Parathyroid adenoma (tissue), 2 donors: ENCODE results near the gene PRR33.

ENCODE experiments used
- H2AFZ ChIP-seq: fragments of 300-600 bp; sonication (generic); one replicate; pipeline ENCODE4 v1.7.0; 2017; ENCODE audit warnings: antibody characterized with exemption, mild to moderate bottlenecking
- H3K27ac ChIP-seq: fragments of 300-600 bp; sonication (generic); one replicate; pipeline ENCODE4 v1.7.0; 2017
- H3K27me3 ChIP-seq: fragments of 300-600 bp; sonication (generic); one replicate; pipeline ENCODE4 v1.7.0; 2017; ENCODE audit warnings: low read length; ENCODE audit not compliant: control insufficient read depth, insufficient read depth
- H3K36me3 ChIP-seq: fragments of 300-600 bp; sonication (generic); one replicate; pipeline ENCODE4 v1.7.0; 2017; ENCODE audit warnings: low read length; ENCODE audit not compliant: control insufficient read depth, insufficient read depth
- H3K4me1 ChIP-seq: fragments of 300-600 bp; sonication (generic); one replicate; pipeline ENCODE4 v1.7.0; 2017; ENCODE audit warnings: control low read depth
- H3K4me2 ChIP-seq: fragments of 300-600 bp; sonication (generic); one replicate; pipeline ENCODE4 v1.7.0; 2017; ENCODE audit warnings: low read length
- H3K4me3 ChIP-seq: fragments of 300-600 bp; sonication (generic); one replicate; pipeline ENCODE4 v1.7.0; 2017; ENCODE audit warnings: low read depth, low read length
- H3K79me2 ChIP-seq: fragments of 300-600 bp; sonication (generic); one replicate; pipeline ENCODE4 v1.7.0; 2017; ENCODE audit warnings: control low read depth
- H3K9ac ChIP-seq: fragments of 300-600 bp; sonication (generic); one replicate; pipeline ENCODE4 v1.7.0; 2017; ENCODE audit warnings: mild to moderate bottlenecking
- H3K9me3 ChIP-seq: fragments of 300-600 bp; sonication (generic); one replicate; pipeline ENCODE4 v1.7.0; 2017; ENCODE audit warnings: low read length; ENCODE audit not compliant: control insufficient read depth
- TF ChIP-seq, protein P1 (sequence below): fragments of 300-600 bp; sonication (generic); IDR thresholded peaks from one replicate; pipeline ENCODE4 v1.7.0; 2017; ENCODE audit warnings: antibody characterized with exemption, mild to moderate bottlenecking
- donor health status: primary hyperparathyroidism.

Gene PRR33

DNA sequence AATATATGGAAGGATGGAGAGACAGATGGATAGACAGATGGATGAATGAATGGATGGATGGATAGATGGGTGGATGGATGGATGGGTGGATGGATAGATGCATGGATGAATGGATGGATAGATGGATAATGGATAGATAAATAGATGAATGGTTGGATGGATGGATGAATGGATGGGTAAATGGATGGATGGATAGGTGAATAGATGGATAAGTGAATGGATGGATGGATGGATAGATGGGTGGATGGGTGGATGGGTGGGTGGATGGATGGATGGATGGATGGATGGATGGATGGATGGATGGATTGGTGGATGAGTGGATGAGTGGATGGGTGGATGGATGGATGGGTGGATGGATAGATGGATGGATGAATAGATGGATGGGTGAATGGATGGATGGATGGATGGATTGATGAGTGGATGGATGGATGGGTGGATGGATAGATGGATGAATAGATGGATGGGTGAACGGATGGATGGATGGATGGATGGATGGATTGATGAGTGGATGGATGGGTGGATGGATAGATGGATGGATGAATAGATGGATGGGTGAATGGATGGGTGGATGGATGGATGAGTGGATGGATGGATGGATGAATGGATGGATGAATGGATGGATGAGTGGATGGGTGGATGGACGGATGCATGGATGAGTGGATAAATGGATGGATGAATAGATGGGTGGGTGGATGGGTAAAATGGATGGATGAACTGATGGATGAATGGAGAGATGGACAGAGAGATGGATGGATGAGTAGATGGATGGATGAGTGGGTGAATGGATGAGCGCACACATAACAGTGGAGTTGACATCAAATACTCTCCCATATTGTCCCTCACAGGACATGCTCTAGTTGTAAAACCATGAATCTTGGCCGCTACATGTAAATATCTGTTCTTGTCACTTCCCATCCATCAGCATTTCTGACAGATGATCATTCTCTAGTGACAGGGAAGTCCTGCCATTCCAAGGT is 30.0 kb downstream of the PRR33 start:
- no peaks in the 10 kb centered on the region for H3K79me2 ChIP-seq
- no peaks in the 10 kb centered on the region for H3K36me3 ChIP-seq
- H3K9ac ChIP-seq = no peak overlapping the region
- no peak overlapping the region for H3K4me2 ChIP-seq
- no peaks in the 10 kb centered on the region for H3K27me3 ChIP-seq
- H3K4me3 ChIP-seq = no peak overlapping the region
- H3K4me1 ChIP-seq = no peaks in the 10 kb centered on the region
- no peaks in the 10 kb centered on the region for H3K9me3 ChIP-seq
- TF ChIP-seq, protein P1, sequence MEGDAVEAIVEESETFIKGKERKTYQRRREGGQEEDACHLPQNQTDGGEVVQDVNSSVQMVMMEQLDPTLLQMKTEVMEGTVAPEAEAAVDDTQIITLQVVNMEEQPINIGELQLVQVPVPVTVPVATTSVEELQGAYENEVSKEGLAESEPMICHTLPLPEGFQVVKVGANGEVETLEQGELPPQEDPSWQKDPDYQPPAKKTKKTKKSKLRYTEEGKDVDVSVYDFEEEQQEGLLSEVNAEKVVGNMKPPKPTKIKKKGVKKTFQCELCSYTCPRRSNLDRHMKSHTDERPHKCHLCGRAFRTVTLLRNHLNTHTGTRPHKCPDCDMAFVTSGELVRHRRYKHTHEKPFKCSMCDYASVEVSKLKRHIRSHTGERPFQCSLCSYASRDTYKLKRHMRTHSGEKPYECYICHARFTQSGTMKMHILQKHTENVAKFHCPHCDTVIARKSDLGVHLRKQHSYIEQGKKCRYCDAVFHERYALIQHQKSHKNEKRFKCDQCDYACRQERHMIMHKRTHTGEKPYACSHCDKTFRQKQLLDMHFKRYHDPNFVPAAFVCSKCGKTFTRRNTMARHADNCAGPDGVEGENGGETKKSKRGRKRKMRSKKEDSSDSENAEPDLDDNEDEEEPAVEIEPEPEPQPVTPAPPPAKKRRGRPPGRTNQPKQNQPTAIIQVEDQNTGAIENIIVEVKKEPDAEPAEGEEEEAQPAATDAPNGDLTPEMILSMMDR = no peak
- no peak overlapping the region for H2AFZ ChIP-seq
- H3K27ac ChIP-seq = no peak overlapping the region

DNA sequence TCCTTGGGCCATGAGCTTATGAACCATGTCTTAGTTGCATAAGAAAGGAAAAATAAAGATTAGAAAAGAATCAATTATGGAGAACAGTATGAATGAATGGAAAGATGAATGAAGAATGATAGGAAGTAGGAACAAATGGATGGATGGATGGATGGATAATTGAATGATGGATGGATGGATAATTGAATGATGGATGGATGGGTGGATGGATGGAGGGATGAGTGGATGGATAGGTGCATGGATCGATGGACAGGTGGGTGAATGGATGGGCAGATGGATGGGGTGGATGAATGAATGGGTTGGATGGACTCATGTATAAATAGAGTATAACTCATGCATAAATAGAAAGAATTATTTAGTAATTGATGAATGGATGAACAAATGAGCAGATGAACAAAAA is 31.6 kb downstream of the PRR33 start:
- H3K27ac ChIP-seq = no peak overlapping the region
- H3K4me3 ChIP-seq = no peak overlapping the region
- no peaks in the 10 kb centered on the region for H3K36me3 ChIP-seq
- H2AFZ ChIP-seq = no peak overlapping the region
- no peak overlapping the region for H3K4me2 ChIP-seq
- H3K4me1 ChIP-seq = no peaks in the 10 kb centered on the region
- H3K27me3 ChIP-seq = no peaks in the 10 kb centered on the region
- H3K79me2 ChIP-seq = no peaks in the 10 kb centered on the region
- H3K9me3 ChIP-seq = no peaks in the 10 kb centered on the region
- no peak overlapping the region for H3K9ac ChIP-seq
- TF ChIP-seq, protein P1 = no peak

DNA sequence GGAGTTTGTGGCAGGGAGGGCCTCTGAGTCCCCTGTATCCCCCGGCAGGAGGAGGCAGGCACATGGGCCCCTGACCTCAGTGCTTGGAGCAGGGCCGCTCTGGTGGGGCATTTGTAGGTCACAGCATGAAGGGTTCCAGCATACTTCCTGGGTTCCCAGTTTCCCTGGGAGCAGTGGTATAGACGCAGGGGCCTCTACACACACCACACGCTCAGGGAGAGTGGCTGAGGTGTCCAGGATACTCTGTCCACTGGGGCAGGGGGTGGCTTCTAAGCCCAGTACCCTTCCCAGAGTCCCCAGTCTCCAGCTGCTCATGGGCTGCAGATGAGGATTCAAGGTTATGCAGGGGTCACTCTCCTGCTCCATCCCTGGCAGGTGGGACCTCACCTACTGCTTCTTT is 32.7 kb downstream of the PRR33 start:
- TF ChIP-seq, protein P1 = no peak
- Histone ChIP-seq H3K4me2 (no peak overlapping the region), H3K36me3 (no peaks in the 10 kb centered on the region), H2AFZ (no peak overlapping the region), H3K79me2 (no peaks in the 10 kb centered on the region), H3K4me1 (no peaks in the 10 kb centered on the region), H3K9me3 (no peaks in the 10 kb centered on the region), H3K27ac (no peak overlapping the region), H3K27me3 (no peaks in the 10 kb centered on the region), H3K9ac (no peak overlapping the region), H3K4me3 (no peak overlapping the region)

DNA sequence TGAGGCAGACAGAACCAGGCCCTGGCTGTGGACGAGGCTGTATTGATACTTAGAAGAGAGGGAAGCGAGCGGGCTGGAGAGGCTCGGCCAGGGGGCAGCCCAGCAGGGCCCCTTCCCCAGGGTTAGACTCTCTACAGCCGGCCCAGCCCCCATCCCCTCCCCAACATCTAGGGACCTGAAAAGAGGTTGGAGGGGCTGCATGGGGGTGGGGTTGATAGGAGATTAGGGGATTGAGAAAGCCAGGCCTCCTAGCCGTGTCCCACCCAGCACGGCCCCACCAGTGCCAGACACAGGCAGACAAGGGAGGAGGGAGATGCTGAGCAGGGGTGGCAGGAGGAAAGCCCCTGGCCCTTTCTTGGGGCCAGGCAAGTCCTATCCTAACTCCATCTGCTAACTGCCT is 33.1 kb downstream of the PRR33 start:
- H3K36me3 ChIP-seq = no peaks in the 10 kb centered on the region
- no peak overlapping the region for H3K4me3 ChIP-seq
- H3K79me2 ChIP-seq = no peaks in the 10 kb centered on the region
- no peak overlapping the region for H2AFZ ChIP-seq
- H3K27ac ChIP-seq = no peak overlapping the region
- no peaks in the 10 kb centered on the region for H3K9me3 ChIP-seq
- H3K4me2 ChIP-seq = no peak overlapping the region
- H3K27me3 ChIP-seq = no peaks in the 10 kb centered on the region
- no peak overlapping the region for H3K9ac ChIP-seq
- no peaks in the 10 kb centered on the region for H3K4me1 ChIP-seq
- TF ChIP-seq, protein P1 = no peak

DNA sequence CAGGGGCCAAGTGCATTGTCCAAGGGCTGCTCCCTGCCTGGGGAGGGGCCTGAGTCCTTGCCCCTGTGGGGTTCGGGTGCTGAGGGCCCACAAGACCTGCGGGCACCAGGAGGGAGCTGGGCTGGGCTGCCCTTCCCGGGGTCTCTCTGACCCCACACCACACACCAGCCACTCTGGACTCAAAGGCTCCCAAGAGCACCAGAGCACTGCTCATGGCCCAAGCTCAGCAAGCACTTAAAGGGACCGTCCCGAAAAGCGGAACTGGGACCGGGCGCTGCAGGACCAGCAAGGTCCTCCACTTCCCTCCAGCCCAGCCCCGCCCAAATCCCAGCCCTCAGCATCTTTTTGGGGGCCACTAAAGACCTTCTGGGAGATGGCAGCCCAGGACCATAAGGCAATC is 33.5 kb downstream of the PRR33 start:
- Histone ChIP-seq H3K27me3 (no peaks in the 10 kb centered on the region), H3K79me2 (no peaks in the 10 kb centered on the region), H3K4me3 (no peak overlapping the region), H3K4me1 (no peaks in the 10 kb centered on the region), H3K9me3 (no peaks in the 10 kb centered on the region), H3K27ac (no peak overlapping the region), H3K36me3 (no peaks in the 10 kb centered on the region), H2AFZ (no peak overlapping the region), H3K9ac (no peak overlapping the region), H3K4me2 (no peak overlapping the region)
- TF ChIP-seq, protein P1 = no peak
